ENCODE measurements around the gene TMEM108.

TMEM108 gene

GRCh38 chr3:133230195-133230594 is 192.0 kb downstream of the TMEM108 start:
- no peak for DNase-seq (ENCODE audit: low spot score)

- DNase-seq (ENCODE audit: low spot score): no peak
Observed at GRCh38 chr3:133236901-133237300, 198.7 kb downstream of the TMEM108 start.

DNA sequence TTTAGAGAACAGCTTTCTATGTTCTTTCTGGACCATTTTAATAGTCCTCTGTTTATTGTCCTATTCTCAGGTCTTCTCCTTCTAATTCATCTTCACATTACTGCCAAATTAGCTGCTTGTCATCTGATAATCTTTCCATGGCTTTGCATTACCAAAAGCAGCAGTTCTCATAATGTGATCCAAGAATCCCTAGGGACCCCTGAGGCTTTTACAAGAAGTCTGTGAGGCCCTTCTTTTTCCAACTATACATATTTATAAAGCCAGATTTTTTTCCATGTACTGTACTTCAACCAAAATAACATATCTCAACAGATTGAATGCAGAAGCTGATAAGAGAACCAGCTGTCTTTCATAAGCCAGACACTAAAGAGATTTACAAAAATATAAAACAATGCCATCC is 199.2 kb downstream of the TMEM108 start:
- no peak for DNase-seq (ENCODE audit: low spot score)

DNA sequence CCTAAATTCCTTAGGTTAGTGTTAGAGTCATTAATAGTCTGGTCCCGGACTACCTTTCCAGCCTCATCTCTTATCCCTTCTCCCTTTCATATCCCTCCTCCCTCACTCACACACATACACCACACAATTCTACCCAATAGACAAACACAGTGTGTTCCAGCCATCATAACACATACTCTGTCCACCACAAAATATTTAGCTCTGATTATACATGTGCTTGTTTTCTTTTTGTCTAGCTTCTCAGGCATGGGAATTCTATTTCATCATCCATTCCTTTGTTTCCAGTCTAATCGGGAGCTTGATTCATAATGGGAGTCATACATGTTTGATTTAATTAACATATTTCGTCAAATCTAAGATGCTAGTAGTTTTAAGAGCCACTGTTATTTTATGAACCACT is 199.8 kb downstream of the TMEM108 start:
- DNase-seq (ENCODE audit: low spot score): no peak

DNA sequence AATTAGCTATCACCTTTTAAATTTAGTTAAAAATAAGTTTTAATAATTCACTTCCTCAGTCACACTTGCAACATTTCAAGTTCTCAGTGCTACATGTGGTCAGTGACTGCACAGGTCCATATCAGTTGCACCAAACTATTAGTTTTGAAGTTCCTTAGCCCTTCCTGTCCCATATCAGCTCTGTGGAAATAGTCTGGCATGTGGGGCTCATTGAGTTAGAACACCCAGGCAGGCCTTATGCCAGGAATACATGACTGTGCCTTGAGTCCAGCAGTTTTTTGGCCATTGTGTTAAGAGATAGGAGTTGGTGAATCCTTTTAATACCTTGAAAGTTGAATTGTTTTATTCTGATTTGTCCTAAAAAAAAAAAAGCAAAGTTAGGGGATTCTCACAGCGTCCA is 207.9 kb downstream of the TMEM108 start:
- no peak for DNase-seq (ENCODE audit: low spot score)

- no peak for DNase-seq (ENCODE audit: low spot score)
Observed at GRCh38 chr3:133246773-133247172, 208.6 kb downstream of the TMEM108 start.

DNA sequence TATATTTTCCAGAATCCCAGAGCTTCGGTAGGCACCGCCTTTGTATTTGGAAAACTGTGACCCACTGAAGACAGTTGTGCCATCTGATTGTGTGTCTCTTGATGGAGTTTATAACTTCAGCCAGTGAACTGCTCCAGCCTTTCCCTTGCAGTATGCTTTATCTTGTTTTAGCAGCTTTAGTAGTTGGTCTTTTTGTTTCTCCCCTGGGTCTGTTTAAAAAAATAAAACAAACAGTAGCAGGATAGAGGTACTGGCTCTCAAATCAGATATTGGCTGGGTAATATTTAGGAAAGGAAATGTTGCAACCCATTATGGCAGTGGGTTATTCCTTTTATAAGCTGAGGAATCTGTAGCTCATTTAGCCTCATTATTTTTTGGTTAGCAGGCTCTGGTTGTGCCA is 210.2 kb downstream of the TMEM108 start:
- DNase-seq (ENCODE audit: low spot score): no peak

DNA sequence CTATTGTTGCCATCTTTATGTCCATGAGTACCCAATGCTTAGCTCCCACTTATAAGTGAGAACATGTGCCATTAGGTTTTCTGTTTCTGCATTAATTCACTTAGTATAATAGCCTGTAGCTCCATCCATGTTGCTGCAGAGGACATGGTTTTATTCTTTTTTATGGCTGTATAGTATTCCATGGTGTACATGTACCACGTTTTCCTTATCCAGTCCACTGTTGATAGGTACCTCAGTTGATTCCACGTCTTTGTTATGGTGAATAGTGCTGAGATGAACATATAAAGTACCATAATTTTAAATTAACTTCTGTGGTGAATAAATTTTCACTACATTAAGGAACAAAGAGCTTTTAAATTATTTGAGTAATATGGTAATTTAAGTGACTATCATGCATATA is 211.3 kb downstream of the TMEM108 start:
- no peak for DNase-seq (ENCODE audit: low spot score)

DNA sequence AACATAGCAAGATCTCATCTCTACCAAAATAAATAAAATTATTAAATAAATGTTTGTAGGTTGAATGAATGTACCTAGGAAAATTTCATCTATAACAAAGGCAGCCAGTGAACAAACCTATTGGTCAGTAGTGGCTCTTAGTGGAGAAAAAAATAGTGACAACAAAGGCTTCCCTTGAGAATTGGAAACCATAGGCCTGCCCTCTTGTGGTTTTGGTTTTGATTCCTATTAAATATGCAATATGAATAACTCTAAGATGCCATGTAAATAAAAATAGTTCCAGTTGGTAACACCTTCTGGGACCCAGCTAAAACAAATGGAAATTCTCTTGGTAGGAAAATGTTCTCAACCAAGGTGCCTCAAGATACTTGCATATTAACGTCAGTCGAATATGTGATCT is 216.0 kb downstream of the TMEM108 start:
- no peak for DNase-seq (ENCODE audit: low spot score)

GRCh38 chr3:133254716-133255115 is 216.5 kb downstream of the TMEM108 start:
- no peak for DNase-seq (ENCODE audit: low spot score)

- peak; percentile 38 for DNase-seq (ENCODE audit: low spot score)
Observed at GRCh38 chr3:133256787-133257483, 218.7 kb downstream of the TMEM108 start.

DNA sequence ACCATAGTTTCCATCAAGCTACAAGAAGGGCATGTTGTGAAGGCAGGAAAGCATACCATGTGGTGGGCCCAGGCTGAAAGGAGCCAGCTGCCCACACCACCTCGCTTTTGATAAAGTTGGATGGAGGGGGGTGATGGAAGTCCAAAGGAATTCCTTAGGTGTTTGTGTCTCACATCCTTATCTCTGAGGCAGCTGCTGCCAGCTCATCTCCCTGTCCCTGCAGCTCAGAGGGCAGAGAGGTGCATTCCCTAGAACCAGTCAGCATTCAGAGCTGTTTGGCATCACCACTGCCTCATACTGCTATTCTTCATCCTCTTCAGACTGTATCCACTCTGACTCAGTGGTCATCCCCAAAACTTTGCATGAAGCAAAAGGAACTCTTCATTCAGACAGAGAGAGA is 220.2 kb downstream of the TMEM108 start:
- DNase-seq (ENCODE audit: low spot score): no peak

DNA sequence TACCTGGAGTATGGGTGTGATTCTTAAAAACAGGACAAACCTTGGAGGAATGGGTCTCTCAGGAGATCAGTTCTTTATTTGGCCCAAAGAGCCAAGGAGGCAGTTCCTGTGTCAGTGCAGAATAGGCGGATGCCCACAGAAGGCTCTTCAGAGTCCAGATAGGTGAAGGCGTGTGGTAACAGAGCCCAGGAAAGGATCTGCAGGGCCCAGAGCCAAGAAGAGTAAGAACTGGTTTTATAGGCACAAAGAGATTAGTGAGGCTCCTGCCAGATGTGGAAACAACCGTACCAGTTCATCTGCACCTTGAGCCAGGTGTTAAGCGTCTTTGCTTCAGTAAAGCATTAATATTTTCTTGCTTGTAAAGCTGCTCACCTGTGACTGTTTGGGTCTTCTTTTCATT is 221.6 kb downstream of the TMEM108 start:
- no peak for DNase-seq (ENCODE audit: low spot score)

GRCh38 chr3:133262333-133262732 is 224.1 kb downstream of the TMEM108 start:
- DNase-seq (ENCODE audit: low spot score): no peak

DNA sequence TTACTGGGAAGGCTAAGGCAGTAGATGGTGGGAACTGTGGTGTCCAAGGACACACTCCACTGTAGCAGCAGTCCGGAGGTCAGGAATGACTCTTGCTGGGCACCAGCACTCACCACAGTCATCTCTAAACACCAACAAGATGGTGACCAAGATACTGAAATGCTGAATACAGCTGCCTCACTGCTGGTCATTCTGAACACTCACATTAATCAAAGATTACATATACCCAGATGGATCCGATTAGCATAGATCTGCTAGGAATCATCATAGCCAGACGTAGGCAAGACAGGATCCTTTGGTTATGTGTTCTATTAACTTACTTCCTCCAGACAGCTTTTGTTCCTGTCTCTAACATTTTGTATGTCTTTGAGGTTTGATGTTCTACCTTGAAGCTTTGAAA is 226.7 kb downstream of the TMEM108 start:
- DNase-seq (ENCODE audit: low spot score): no peak

GRCh38 chr3:133268726-133269134 is 230.5 kb downstream of the TMEM108 start:
- no peak for DNase-seq (ENCODE audit: low spot score)

DNA sequence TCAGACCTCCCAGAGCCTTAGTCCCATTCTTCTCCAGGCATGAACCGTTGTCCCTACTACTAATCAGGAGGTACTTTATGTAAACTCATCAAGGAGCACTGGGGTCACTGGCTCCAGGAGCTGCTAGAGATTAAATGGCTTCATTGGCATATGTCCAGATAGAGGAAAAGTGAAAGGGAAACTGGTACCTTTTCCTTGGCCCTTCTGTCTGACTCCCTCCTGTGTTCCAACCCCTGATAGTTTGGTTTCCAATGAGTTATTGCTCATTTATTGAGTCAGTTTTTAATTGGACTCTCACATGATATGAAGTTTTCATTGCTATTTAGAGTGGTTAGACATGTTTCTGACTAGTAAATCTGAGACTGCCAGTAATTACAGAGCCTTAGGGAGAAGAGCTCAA is 231.2 kb downstream of the TMEM108 start:
- no peak for DNase-seq (ENCODE audit: low spot score)

DNA sequence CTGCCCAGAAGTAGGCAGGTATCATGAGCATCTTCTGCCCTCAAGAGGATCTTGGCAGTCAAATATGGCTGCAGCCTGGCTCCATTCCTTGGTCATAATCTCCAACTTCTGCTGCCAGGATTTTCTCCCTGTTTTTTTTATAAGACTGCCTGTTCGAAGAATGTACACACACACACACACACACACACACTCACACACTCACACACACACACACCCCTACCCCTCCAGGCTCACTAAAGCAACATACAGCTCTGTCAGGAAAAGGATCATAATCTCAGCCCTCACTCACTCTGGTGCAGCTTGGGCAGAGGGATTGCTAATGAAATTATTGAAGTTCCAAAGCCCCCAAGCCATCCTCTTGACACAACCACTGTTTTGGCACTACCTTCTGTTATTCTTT is 232.4 kb downstream of the TMEM108 start:
- DNase-seq (ENCODE audit: low spot score): no peak

DNA sequence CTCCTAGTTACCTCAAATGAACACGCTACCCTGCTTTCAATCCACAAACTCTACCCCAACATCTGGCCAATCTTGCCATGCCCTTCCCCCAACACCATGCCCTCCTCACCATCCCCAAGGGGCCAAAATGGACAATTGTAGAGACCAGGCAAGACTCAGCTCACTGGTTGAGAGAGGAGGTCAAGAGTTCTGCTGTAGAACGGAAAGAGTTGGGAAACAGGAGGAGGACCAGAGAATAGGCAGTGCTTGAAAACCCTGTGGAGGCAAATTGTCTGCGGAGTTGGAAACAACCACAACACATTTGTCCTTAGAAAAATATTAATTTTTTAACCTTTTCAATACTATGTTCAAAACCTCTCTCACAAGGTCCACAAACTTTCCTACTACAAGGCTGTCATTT is 232.9 kb downstream of the TMEM108 start:
- no peak for DNase-seq (ENCODE audit: low spot score)

DNA sequence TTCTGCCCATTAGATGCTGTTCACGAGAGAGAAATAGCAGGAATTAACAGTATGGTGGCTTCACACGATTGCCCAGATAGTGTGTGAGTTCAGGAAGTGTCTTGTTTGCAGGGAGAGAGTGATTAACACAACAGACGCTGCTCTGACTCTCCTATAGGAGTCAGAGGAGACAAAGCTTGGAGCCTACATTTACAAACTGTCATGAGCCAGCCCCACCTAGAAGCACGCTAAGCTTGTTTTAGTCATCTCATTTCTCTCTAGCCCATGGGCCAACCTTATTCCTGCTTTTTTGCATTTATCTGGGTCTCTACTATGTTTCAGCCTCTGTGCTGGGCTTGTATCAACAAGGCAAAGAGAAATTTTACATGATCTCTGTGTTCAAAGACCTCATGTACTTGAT is 233.3 kb downstream of the TMEM108 start:
- DNase-seq (ENCODE audit: low spot score): no peak

- DNase-seq (ENCODE audit: low spot score): no peak
Observed at GRCh38 chr3:133273346-133273745, 235.2 kb downstream of the TMEM108 start.

DNA sequence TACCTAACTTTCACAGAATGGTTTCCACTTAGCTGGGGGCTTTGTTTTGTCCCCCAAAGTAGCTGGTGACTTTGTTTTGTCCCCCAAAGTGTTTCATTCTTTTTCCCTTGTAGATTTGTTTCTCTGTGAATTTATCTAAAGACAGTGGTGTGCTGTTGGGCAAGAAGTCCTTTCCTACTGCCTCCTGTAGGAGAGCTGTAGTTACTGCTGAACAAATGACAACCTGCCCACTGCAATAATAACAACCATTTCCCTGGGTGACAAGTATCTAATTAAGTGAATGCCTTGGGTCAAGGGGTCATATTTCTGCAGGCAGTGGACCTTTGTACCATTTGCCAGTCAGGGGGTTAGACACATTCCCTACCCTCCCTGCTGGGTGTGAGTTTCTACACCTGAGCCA is 236.3 kb downstream of the TMEM108 start:
- no peak for DNase-seq (ENCODE audit: low spot score)

- DNase-seq (ENCODE audit: low spot score): no peak
Observed at GRCh38 chr3:133276594-133276993, 238.4 kb downstream of the TMEM108 start.

GRCh38 chr3:133277813-133278212 is 239.6 kb downstream of the TMEM108 start:
- no peak for DNase-seq (ENCODE audit: low spot score)

All from COLO829 (cell line).